Measurements from ENCODE around the gene MRPS35.

DNA sequence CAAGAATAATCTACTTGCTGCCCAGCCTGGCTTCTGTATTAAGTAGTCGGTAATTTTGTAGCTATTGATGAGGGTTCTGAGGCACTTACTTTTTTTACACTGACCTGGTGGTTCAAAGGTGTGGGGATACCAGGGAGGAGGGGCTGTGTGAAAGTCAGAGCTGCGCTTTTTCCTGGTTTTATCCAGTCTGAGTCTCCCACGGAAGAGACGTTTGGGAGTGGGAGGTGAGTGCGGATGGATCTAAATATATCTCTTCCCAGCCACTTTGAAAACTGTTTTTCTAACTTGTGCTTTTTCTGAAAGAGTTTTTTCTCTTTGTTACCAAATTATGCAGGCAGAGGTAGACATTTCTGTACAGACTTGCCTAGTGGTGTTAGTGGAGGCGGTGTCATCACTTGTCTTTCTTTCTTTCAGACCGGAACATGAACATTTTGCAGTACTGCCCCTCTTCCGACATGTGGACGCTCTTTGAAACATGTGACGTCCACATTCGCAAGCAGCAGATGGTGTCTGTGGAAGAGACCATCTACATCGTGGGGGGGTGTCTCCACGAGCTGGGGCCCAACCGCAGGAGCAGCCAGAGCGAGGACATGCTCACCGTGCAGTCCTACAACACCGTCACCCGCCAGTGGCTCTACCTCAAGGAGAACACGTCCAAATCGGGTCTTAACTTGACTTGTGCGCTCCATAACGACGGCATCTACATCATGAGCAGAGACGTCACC is 86.8 kb downstream of the MRPS35 start:
- TF ChIP-seq EZH2 (IDR thresholded peaks at IDR 0.05; ENCODE audit: insufficient read depth, poor library complexity, severe bottlenecking) = no peak
- TF ChIP-seq EZH2phosphoT487 (IDR thresholded peaks at IDR 0.05; ENCODE audit: insufficient read depth, low read depth) = no peak
